NCI-H2196 treated with DMSO at 0.1 percent for 48 hours (cell line): Measurements from ENCODE around the gene ADD3.
"Not testable (repeated sequence)": the region's sequence is repeated elsewhere in the genome, so short reads cannot be mapped to it uniquely, and the experiment has no call there.

Source experiments
- DNase-seq: peaks from one replicate; lab custom pipeline; 2025; ENCODE audit not compliant: unreplicated experiment; lab: John Stamatoyannopoulos, UW

The ADD3 gene

DNA sequence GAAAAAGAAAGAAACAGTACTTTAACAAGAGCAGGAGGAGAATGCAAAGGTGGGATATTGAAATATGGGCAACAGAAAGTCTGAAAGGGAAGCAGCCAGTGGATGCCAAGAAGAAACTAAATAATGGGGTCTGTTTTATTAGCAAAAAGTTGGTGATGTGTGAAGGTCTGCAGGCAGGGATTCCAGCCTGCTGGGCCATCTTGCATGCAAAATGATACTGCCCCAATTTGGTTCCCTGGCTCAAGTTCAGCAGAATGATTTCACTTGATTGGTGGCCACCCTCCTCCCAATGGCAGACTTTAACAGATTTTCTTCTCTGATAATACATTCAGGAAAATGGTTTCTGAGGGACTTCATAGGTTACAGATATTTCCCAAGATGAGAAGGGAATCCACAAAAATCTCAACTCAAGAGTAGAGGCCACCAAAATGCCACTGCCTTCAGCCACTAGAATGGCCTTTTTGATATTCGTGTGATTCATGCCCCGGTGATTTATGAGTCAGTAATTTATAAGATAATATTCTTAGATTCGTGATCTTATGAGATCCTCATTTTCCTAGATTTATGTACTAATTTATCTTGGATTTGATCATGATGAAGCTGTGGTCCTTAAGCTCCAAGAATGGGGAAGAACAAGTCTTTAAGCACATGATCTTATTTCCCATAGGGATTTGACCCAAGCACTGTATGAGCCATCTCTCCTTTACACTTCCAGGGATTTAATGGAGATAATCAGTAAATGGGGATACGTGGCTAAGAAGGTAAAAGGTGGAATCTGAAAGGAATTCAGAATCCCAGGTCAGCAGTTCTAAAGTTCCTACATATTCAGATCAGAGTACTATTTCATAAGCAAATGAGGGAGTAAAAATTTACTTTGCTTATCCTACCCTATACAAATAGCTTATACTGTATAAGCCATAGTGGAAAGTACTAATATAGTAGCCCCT is 32.3 kb upstream of the ADD3 start:
- DNase-seq: no peak

- DNase-seq: no peak
These were observed 31.1 kb upstream of the ADD3 start for GRCh38 chr10:109976681-109977080.

- DNase-seq: no peak
These were observed 30.4 kb upstream of the ADD3 start for GRCh38 chr10:109977382-109977806.

DNA sequence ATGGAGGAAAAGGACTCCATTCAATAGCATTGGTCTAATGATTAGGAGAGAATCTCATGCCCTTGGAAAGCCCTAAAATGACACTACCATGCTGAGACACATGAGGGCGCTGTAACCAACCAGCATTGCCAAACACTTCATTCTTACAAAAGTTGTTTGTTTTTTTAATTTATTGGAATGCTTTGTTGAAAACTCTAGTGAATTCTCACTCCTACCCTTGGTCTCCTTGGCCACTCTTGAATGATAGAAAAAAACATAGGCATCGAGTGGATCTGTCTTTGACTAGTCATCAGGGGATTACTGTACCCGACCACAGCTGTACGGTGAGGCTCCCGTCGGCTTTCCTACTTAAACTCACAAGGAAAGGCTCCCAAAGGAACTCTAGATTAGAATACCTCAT is 29.3 kb upstream of the ADD3 start:
- DNase-seq: no peak

- DNase-seq: no peak
These were observed 28.6 kb upstream of the ADD3 start for GRCh38 chr10:109979215-109979614.

- DNase-seq: no peak
These were observed 26.1 kb upstream of the ADD3 start for GRCh38 chr10:109981650-109982049.

GRCh38 chr10:109982123-109982522 is 25.7 kb upstream of the ADD3 start:
- no peak for DNase-seq

DNA sequence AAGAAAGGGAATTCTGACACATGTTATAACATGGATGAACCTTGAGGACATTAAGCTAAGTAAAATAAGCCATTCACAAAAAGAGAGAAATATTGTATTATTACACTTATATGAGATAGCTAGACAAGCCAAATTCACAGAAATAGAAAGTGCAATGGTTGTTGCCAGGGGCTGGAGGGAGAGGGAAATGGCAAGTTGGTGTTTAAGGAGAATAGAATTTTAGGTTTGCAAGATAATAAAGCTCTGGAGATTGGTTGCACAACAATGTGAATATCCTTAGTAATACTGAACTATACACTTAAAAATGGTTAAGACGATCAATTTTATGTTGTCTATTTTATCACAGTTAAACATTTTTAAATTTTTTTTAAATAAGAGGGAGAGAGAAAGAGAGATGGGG is 25.0 kb upstream of the ADD3 start:
- no peak for DNase-seq

DNA sequence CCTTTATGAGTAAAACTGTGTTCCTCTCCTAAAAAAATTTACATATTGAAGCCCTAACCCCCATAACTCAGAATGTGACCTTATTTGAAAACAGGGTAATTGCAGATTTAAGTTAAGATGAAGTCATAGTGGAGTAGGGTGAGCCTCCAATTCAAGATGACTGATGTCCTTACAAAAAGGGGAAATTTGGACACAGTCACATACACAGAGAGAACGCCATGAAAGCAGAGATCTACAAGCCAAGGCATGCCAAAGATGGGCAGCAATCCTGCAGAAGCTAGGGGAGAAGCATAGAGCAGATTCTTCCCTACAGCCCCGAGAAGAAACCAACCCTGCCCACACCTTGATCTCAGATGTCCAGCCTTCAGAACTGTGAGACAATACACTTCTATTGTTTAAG is 23.8 kb upstream of the ADD3 start:
- DNase-seq: no peak

DNA sequence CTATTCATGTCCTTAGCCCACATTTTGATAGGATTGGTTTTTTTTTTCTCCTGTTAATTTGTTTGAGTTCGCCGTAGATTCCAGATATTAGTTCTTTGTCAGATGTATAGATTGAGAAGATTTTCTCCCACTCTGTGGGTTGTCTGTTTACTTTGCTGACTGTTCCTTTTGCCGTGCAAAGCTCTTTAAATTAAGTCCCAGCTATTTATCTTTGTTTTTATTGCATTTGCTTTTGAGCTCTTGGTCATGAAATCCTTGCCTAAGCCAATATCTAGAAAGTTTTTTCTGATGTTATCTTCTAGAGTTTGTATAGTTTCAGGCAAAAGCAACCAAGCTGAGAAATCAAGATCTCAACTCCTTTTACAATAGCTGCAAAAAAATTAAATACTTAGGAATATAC is 22.0 kb upstream of the ADD3 start:
- DNase-seq: not testable (repeated sequence)

GRCh38 chr10:109987452-109988211 is 20.2 kb upstream of the ADD3 start:
- no peak for DNase-seq

DNA sequence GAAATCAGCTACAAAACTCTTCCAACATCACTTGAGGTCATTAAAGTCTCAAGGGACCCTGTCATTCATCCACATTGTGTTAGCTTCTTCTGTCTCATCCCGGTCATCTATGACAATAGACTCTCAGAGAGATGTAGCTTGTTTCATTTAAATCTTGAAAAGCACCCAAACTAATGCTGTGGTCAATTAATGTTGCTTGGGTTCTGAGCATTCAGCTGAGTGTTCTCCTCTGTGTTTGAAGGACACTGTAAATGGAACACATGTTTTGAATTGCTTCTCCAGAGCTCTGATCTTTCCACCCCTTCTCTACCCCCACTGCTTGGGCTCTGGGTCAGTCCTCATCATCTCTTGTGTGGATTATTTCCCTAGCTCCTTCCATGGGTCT is 19.6 kb upstream of the ADD3 start:
- no peak for DNase-seq

DNA sequence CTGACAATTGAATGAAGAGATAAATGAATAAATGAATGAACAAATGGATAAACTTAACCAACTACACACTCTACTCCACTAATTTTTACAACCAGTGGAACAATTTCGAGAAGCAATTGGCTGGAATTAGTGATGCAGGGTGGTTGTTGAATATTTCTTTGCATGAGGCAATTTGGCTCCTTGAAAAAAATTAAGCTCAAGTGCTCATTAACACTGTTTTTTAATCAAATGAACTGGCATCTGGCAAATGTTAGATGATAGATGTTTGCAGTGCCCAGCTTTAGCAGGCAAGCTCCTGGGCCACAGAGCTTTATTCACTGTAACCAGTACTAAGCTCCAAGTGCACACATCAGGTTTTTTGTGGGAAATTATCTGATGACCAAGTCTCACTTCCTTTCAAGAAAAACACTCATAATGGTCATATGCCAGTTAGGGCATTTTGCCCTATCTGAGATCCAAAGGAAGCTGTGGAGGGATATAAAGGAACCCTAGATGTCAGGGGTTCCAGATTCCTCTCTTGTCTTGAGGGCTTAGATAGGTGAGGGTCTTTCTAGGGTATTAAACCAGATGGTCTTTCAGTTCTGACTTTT is 16.4 kb upstream of the ADD3 start:
- no peak for DNase-seq

DNA sequence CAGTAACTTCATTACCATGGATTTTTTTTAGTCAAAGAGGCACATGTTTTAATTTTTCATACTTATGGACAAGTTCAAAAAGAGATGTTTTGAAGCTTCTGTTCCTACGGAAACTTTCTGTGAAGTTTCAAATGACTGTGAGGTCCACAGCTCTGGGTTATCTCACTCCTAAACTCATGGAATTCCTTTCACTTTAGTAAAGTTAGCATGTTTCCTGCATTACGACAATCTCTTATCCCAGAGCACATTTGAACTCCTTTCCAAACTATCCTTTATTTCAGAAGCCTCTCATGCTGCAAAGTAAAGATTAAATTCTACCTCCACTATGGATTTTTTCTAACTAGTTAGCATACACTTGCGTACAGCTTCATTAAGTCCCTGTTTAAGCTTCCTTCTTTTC is 15.3 kb upstream of the ADD3 start:
- no peak for DNase-seq

DNA sequence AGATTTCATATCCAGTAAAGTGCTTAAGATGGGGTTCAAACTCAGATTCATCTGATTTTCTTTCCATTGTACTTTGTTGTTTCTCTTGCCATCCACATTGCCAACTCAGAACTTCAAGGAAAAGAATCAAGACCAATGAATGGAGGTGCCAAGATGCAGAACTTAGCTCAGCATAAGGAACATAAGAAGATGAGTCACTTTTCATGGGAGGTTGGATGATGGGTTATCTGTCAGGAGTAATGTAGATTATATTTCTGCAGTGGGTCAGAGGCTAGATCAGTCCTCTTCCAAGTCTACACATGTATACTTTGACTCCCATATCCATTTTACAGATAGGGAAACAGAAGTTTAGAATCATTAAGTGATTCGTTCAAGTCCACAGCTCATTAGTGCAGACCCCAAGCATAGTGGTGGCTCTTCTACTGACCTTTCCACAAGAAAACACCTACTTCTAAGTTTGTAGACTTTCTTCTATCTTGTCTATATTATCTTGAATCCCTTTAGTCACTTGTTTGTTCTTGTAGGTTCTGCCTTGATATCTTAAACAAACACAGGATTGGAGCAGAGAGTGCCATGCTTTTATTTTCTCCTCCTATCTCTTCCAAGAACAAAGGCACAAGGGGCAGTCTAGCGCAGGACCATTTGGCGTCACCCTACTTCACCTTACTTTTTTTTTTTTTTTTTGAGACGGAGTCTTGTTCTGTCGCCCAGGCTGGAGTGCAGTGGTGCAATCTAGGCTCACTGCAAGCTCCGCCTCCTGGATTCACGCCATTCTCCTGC is 14.0 kb upstream of the ADD3 start:
- no peak for DNase-seq

DNA sequence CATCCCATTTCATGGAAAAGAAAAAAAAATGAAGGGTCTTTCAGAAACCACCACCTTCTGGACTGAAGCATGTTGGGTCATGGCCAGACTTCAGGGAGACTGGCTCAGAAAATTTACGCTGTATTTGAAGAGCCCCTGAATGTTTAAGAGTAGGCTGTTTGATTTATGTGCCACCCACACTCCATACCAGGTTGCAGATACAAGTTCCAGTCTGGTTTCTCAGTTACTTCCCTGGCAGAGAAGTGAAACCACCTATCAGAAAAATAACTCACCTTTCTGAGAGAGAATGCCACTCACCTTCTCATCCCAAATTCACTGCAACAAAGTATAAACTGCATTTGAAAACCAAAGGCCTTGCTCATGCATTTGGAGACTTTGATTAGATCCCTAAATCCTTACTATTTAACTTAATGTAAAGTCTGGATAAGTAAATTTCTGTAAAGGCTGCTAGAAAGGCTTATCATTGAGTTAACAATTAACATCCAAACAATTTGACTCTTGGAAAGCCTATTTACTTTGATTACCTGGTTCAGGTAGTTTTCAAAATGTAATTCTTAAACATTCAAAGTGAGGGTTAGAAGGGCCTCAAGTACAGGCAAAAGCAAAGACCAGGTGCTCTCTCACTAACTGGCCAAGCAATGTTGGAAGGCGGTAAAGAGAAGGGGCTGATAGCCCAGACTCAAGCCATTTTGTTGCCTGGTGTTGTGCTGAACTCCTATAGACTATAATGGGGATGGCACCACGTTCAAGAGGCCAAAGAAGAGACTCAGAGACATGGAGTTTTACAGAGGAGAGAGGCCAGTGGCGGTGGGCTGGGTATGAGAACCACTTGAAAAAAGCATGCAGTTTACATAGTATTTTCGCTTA is 12.8 kb upstream of the ADD3 start:
- DNase-seq: no peak

GRCh38 chr10:109995595-109995994 is 12.2 kb upstream of the ADD3 start:
- DNase-seq: no peak

DNA sequence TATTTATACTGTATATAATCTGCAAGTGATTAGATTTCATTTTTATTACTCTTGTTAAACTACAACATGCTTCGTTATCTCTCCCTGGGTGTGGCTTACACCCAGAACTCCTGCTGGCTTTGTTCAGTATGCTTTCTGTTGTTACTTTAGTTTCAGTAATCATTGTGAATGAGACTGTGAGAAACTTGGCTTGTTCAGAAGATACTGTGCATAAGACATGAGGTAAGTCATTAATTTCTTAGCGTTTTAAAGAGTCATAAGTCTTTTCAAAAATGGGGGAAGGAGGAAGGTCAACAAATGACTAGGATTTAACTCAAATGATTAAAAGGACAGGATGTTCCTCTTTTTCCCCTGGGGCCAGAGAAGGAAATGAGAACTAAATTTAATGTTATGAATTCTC is 11.6 kb upstream of the ADD3 start:
- DNase-seq: no peak

GRCh38 chr10:109996766-109997171 is 11.0 kb upstream of the ADD3 start:
- no peak for DNase-seq

DNA sequence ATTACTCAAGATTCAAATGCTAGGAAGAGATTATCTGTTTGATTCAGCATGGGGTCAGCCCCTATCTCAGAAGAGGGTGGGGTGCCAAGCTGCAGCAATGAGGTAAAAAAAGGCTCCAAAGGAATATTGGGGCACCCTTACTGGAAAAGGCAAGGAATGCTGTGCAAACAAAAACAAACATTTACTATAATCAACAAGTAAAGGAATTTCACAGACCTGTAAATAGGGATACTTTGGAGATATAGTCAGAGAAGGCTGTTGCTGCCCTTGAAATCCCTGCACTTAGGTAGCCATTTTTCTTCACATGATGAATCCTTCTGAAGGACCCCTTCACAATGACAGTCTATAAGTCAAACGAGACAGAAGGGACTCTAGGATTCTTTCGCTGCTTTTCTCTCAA is 10.6 kb upstream of the ADD3 start:
- DNase-seq: no peak
